ENCODE results near the gene NTM. TPM values are rescaled to one million over a fixed set of nuclear protein-coding genes. Genes with fewer than 3 reads are reported as not detected.

NTM gene
- total and polyA plus RNA-seq, 2 donors from 2014 or later: 0.92 to 10.3 TPM

DNA sequence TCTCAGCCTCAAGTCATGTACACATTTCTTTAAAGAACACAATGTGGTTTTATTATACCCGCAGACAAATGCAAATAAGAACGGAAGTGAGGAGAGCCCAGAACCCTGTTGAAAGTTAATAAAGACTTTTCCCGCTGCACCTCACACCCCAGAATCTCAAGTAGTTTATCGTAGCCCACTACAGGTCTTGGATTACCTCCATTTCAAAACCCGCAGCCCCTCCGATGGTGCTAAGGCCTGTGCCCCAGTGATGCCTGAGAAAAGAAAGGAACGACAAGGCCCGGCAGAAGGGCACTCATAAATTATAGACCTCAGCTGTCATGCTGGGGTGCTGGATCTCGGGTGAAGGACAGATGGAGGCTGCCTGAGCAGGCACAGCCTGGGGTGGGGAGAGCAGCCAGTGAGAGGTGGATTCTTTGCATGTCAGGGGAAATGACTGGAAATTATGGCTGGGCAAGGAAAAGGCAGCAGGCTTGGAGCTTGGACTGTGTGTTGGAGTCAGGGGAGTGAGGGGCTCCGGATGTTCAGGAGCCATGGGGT is 354.1 kb downstream of the NTM start:
- DNase-seq: no peak
- no peaks in the 10 kb centered on the region for H3K9me3 ChIP-seq (ENCODE audit: control insufficient read depth in 2 of 3, insufficient read depth in 1 of 3, low read length in 3 of 3)
- H3K4me3 ChIP-seq (ENCODE audit: low read length in 3 of 3): no peak overlapping the region
- no peak for FAIRE-seq
- no peaks in the 10 kb centered on the region for H3K36me3 ChIP-seq (ENCODE audit: control insufficient read depth in 2 of 3, insufficient read depth in 3 of 3, low read length in 3 of 3)
- intact Hi-C loops (cut with DNase I): no loop called here
- TF ChIP-seq, protein P1, sequence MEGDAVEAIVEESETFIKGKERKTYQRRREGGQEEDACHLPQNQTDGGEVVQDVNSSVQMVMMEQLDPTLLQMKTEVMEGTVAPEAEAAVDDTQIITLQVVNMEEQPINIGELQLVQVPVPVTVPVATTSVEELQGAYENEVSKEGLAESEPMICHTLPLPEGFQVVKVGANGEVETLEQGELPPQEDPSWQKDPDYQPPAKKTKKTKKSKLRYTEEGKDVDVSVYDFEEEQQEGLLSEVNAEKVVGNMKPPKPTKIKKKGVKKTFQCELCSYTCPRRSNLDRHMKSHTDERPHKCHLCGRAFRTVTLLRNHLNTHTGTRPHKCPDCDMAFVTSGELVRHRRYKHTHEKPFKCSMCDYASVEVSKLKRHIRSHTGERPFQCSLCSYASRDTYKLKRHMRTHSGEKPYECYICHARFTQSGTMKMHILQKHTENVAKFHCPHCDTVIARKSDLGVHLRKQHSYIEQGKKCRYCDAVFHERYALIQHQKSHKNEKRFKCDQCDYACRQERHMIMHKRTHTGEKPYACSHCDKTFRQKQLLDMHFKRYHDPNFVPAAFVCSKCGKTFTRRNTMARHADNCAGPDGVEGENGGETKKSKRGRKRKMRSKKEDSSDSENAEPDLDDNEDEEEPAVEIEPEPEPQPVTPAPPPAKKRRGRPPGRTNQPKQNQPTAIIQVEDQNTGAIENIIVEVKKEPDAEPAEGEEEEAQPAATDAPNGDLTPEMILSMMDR (IDR thresholded peaks at IDR 0.05; ENCODE audit: borderline replicate concordance, extremely low read depth, insufficient read depth): no peak
- no peak overlapping the region for H3K27ac ChIP-seq (ENCODE audit: low read depth in 2 of 2, low read length in 2 of 2)
- H3K4me1 ChIP-seq (ENCODE audit: control insufficient read depth in 2 of 3, insufficient read depth in 2 of 3, low read depth in 1 of 3, low read length in 3 of 3): no peaks in the 10 kb centered on the region
- H3K27me3 ChIP-seq (ENCODE audit: control insufficient read depth, insufficient read depth, low read length): no peaks in the 10 kb centered on the region
- no peak overlapping the region for H3K9ac ChIP-seq (ENCODE audit: low read length in 3 of 3)

GRCh38 chr11:131734871-131735270 is 364.5 kb downstream of the NTM start:
- peaks cover 0 to 6% (median 3%) of the 10 kb centered on the region in 3 donors for H3K4me1 ChIP-seq (ENCODE audit: control insufficient read depth in 2 of 3, insufficient read depth in 2 of 3, low read depth in 1 of 3, low read length in 3 of 3)
- DNase-seq: no peak
- intact Hi-C loops (cut with DNase I): no loop called here
- no peak overlapping the region for H3K27ac ChIP-seq (ENCODE audit: low read depth in 2 of 2, low read length in 2 of 2)
- no peak for FAIRE-seq
- H3K27me3 ChIP-seq (ENCODE audit: control insufficient read depth, insufficient read depth, low read length): no peaks in the 10 kb centered on the region
- no peak overlapping the region for H3K4me3 ChIP-seq (ENCODE audit: low read length in 3 of 3)
- H3K9me3 ChIP-seq (ENCODE audit: control insufficient read depth in 2 of 3, insufficient read depth in 1 of 3, low read length in 3 of 3): no peaks in the 10 kb centered on the region
- TF ChIP-seq, protein P1 (IDR thresholded peaks at IDR 0.05; ENCODE audit: borderline replicate concordance, extremely low read depth, insufficient read depth): no peak
- no peaks in the 10 kb centered on the region for H3K36me3 ChIP-seq (ENCODE audit: control insufficient read depth in 2 of 3, insufficient read depth in 3 of 3, low read length in 3 of 3)
- no peak overlapping the region for H3K9ac ChIP-seq (ENCODE audit: low read length in 3 of 3)

DNA sequence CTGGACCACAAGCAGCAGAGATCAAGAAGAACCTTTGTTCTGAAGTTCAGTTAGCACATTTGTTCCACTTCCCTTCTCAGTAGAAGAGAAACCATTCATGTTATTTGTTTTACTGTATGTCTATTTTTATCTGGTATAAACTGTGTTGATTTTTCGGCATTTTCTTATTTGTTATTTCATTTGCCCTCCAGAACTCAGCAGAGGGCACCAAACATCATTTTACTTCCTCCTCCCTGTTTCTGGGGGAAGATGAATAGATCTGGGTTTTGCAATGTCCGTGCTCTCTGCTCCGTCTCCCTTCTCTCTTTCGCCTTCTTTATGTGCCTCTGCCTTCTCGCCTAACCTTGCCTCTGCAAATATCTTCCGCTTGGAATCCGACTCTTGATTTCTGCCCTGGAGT is 366.9 kb downstream of the NTM start:
- no peak for FAIRE-seq

More for the DNA sequence above, 366.9 kb downstream of the NTM start:
- intact Hi-C loops (cut with DNase I): no loop called here
- Histone ChIP-seq H3K4me3 (ENCODE audit: low read length in 3 of 3) (no peak overlapping the region), H3K4me1 (ENCODE audit: control insufficient read depth in 2 of 3, insufficient read depth in 2 of 3, low read depth in 1 of 3, low read length in 3 of 3) (no peaks in the 10 kb centered on the region), H3K9me3 (ENCODE audit: control insufficient read depth in 2 of 3, insufficient read depth in 1 of 3, low read length in 3 of 3) (no peaks in the 10 kb centered on the region), H3K27me3 (ENCODE audit: control insufficient read depth, insufficient read depth, low read length) (no peaks in the 10 kb centered on the region), H3K9ac (ENCODE audit: low read length in 3 of 3) (no peak overlapping the region), H3K36me3 (ENCODE audit: control insufficient read depth in 2 of 3, insufficient read depth in 3 of 3, low read length in 3 of 3) (no peaks in the 10 kb centered on the region), H3K27ac (ENCODE audit: low read depth in 2 of 2, low read length in 2 of 2) (no peak overlapping the region)
- no peak for DNase-seq
- TF ChIP-seq, protein P1 (IDR thresholded peaks at IDR 0.05; ENCODE audit: borderline replicate concordance, extremely low read depth, insufficient read depth): no peak
